ENCODE data around the gene PLEKHM3. TPM values are rescaled to one million over a fixed set of nuclear protein-coding genes. Genes with fewer than 3 reads are reported as not detected.

PLEKHM3 gene
- total and polyA plus RNA-seq, 2 of the 13 experiments (the other 11 are each of a cell fraction or from before 2014, with no cell fraction given): 4.5 to 4.7 TPM

- TF ChIP-seq REST (IDR thresholded peaks at IDR 0.05; ENCODE audit: borderline replicate concordance in 1 of 2, low read depth in 1 of 2, low read length in 2 of 2) (peak in 1 of 2 experiments; percentile 72; a peak in 1 of 4 replicates), TBX3 (IDR thresholded peaks at IDR 0.05; ENCODE audit: borderline replicate concordance) (0 out of 2 replicates have a peak, but pooled peaks have one; percentile 72), HOXA3 (CRISPR knock-in tag; IDR thresholded peaks at IDR 0.05) (peak; percentile 91), ZNF205 (CRISPR knock-in tag; IDR thresholded peaks at IDR 0.05) (peak; percentile 81), ARID3A (IDR thresholded peaks at IDR 0.05; ENCODE audit: low read depth, low read length) (peak; percentile 88), TEF (CRISPR knock-in tag; IDR thresholded peaks at IDR 0.05) (peak; percentile 96), SNAPC2 (CRISPR knock-in tag; IDR thresholded peaks at IDR 0.05) (peak; percentile 90; the same call in 1 of the 2 replicates), PHF5A (CRISPR knock-in tag; IDR thresholded peaks at IDR 0.05; ENCODE audit: low read depth, unreplicated experiment) (peak; percentile 86), ZFX (CRISPR knock-in tag; IDR thresholded peaks at IDR 0.05; ENCODE audit: low read depth) (peak; percentile 26; the same call in 1 of the 2 replicates), ZNF230 (CRISPR knock-in tag; IDR thresholded peaks at IDR 0.05) (0 out of 2 replicates have a peak, but pooled peaks have one; percentile 8), CREB1 (IDR thresholded peaks at IDR 0.05) (peak; percentile 83), CREB1 (CRISPR knock-in tag; IDR thresholded peaks at IDR 0.05) (peak; percentile 93), SIX1 (CRISPR knock-in tag; IDR thresholded peaks at IDR 0.05; ENCODE audit: borderline replicate concordance) (peak; percentile 81; the same call in 1 of the 2 replicates), GATAD2A (CRISPR knock-in tag; IDR thresholded peaks at IDR 0.05) (peak; percentile 100), DMAP1 (CRISPR knock-in tag; IDR thresholded peaks at IDR 0.05) (peak; percentile 85), HOXA5 (CRISPR knock-in tag; IDR thresholded peaks at IDR 0.05) (no peak; the same call in 1 of the 2 replicates), ZFY (CRISPR knock-in tag; IDR thresholded peaks at IDR 0.05) (peak; percentile 12; the same call in 1 of the 2 replicates), ZNF792 (CRISPR knock-in tag; IDR thresholded peaks at IDR 0.05) (peak; percentile 94)
These were observed 155.2 kb downstream of the PLEKHM3 start (continued) for GRCh38 chr2:207869784-207870778.

Data from HepG2 (cell line).